Activated CD8-positive, alpha-beta memory T cell treated with anti-CD3 and anti-CD28 coated beads for 48 hours (primary cell): ENCODE data around the gene TMEM201.
A peak's percentile ranks its signal among the peaks of the same experiment; 100 is the strongest.

Experiments
- DNase-seq, 3 experiments: peaks; one replicate each; pipeline ENCODE4 v3.0.0-alpha.2; 2020; ENCODE audit warnings: low read depth in 2 of 3, low spot score in 2 of 3

The TMEM201 gene

GRCh38 chr1:9577423-9577822 lies 11.3 kb upstream of the TMEM201 start:
- DNase-seq, result no peak

- DNase-seq, result no peak
Observed at GRCh38 chr1:9580942-9581341, 7.8 kb upstream of the TMEM201 start.

GRCh38 chr1:9586147-9586766 lies 2.5 kb upstream of the TMEM201 start:
- no peak for DNase-seq

- DNase-seq, result peak in 2 of 3 experiments; percentile 13 to 23
Observed at GRCh38 chr1:9589144-9589718, 520 bp downstream of the TMEM201 start.

- no peak for DNase-seq
Observed at GRCh38 chr1:9589719-9590157, 1.0 kb downstream of the TMEM201 start.

- DNase-seq, result no peak
Observed at GRCh38 chr1:9590201-9590600, 1.5 kb downstream of the TMEM201 start.

- DNase-seq, result no peak
Observed at GRCh38 chr1:9590945-9591668, 2.4 kb downstream of the TMEM201 start.

GRCh38 chr1:9591669-9592509 lies 3.2 kb downstream of the TMEM201 start:
- DNase-seq, result no peak

- DNase-seq, result no peak
Observed at GRCh38 chr1:9592510-9593075, 3.9 kb downstream of the TMEM201 start.

GRCh38 chr1:9593147-9593491 lies 4.4 kb downstream of the TMEM201 start:
- DNase-seq, result no peak

- DNase-seq, result peak in 1 of 3 experiments; percentile 16
Observed at GRCh38 chr1:9593492-9594465, 5.1 kb downstream of the TMEM201 start.

GRCh38 chr1:9594471-9595155 lies 5.9 kb downstream of the TMEM201 start:
- DNase-seq, result no peak

- DNase-seq, result no peak
Observed at GRCh38 chr1:9595156-9595967, 6.7 kb downstream of the TMEM201 start.

- no peak for DNase-seq
Observed at GRCh38 chr1:9595968-9596340, 7.2 kb downstream of the TMEM201 start.

- DNase-seq, result no peak
Observed at GRCh38 chr1:9596415-9597123, 7.9 kb downstream of the TMEM201 start.

GRCh38 chr1:9597361-9598315 lies 8.9 kb downstream of the TMEM201 start:
- no peak for DNase-seq

GRCh38 chr1:9598316-9598700 lies 9.6 kb downstream of the TMEM201 start:
- DNase-seq, result no peak
